ENCODE measurements around the gene MRPS34. TPM values are rescaled to one million over a fixed set of nuclear protein-coding genes. Genes with fewer than 3 reads are reported as not detected.

Gene MRPS34
- total and polyA plus RNA-seq, 10 of the 15 experiments (the other 5 are each of a cell fraction or from before 2014, with no cell fraction given), result 3.6 to 285 (median 147) TPM

- Histone ChIP-seq H3K79me2 (ENCODE audit: control insufficient read depth, insufficient read depth, low read length) (peaks cover 35% of the 10 kb centered on the region), H2AFZ (ENCODE audit: control insufficient read depth, low read depth, low read length) (no peak overlapping the region), H3K4me3 (no peak overlapping the region), H3K9ac (ENCODE audit: control insufficient read depth, insufficient read depth, low read length) (no peak overlapping the region), H3K27ac (ENCODE audit: control insufficient read depth, insufficient read depth) (no peak overlapping the region), H3K9me3 (replicated peaks; ENCODE audit: control insufficient read depth, insufficient read depth, low read length) (no peaks in the 10 kb centered on the region), H3K27me3 (replicated peaks in 1 of 2; ENCODE audit: control insufficient read depth in 2 of 2, insufficient read depth in 2 of 2, low read length in 1 of 2) (no peaks in the 10 kb centered on the region), H3K4me1 (ENCODE audit: control insufficient read depth, insufficient read depth, low read length) (peaks cover 12% of the 10 kb centered on the region), H4K20me1 (ENCODE audit: control insufficient read depth, insufficient read depth) (no peaks in the 10 kb centered on the region), H3K4me2 (ENCODE audit: control insufficient read depth, insufficient read depth) (no peak overlapping the region), H3K36me3 (ENCODE audit: control insufficient read depth in 2 of 2, insufficient read depth in 2 of 2, low read length in 1 of 2) (peaks cover 2 to 8% of the 10 kb centered on the region in 2 experiments; a peak in 3 of 4 replicates)
- CTCF ChIA-PET, result no interaction called here
- 81% methylated on average over 27 of the region's 28 CpGs for WGBS (ENCODE audit: insufficient coverage, insufficient replicate concordance, low lambda C conversion rate, missing lambda C conversion rate)
- ATAC-seq (no peak), FAIRE-seq (no peak), DNase-seq (ENCODE audit: low read depth, low spot score) (no peak)
- POLR2A ChIA-PET, result no interaction called here
- SMC1A ChIA-PET (ENCODE audit: uncharacterized antibody, unreplicated experiment), result no interaction called here
- no TSS peak for BruUV-seq (replicated peaks)
- intact Hi-C loops (cut with micrococcal nuclease; ENCODE audit: unreplicated experiment) (no loop called here), in situ Hi-C loops (cut with MboI) (no loop called here)
- RAD21 ChIA-PET (ENCODE audit: unreplicated experiment), result no interaction called here
- TF ChIP-seq POLR2A (IDR thresholded peaks at IDR 0.05; ENCODE audit: low read depth, low read length) (peak; percentile 51), SIX5 (IDR thresholded peaks at IDR 0.05; ENCODE audit: low read depth, low read length, severe bottlenecking) (no peak), EP300 (IDR thresholded peaks at IDR 0.05; ENCODE audit: borderline replicate concordance in 1 of 2, control insufficient read depth in 1 of 2, low read depth in 2 of 2, low read length in 2 of 2) (no peak), SIN3A (IDR thresholded peaks at IDR 0.05; ENCODE audit: low read depth, low read length) (no peak)
Observed at GRCh38 chr16:1775846-1776671, 3.1 kb upstream of the MRPS34 start.

- SMC1A ChIA-PET (ENCODE audit: uncharacterized antibody, unreplicated experiment), result no interaction called here
- 0 out of 2 replicates have a peak overlapping the region, but pooled peaks have one; percentile 100 for H3K4me3 ChIP-seq
- H2AFZ ChIP-seq (ENCODE audit: control insufficient read depth, low read depth, low read length), result no peak overlapping the region
- ATAC-seq (no peak), FAIRE-seq (no peak), DNase-seq (ENCODE audit: low read depth, low spot score) (no peak)
- RAD21 ChIA-PET (ENCODE audit: unreplicated experiment), result no interaction called here
- no peak overlapping the region for H3K9ac ChIP-seq (ENCODE audit: control insufficient read depth, insufficient read depth, low read length)
- peaks cover 42% of the 10 kb centered on the region for H3K79me2 ChIP-seq (ENCODE audit: control insufficient read depth, insufficient read depth, low read length)
- H3K4me1 ChIP-seq (ENCODE audit: control insufficient read depth, insufficient read depth, low read length), result peaks cover 14% of the 10 kb centered on the region
- no peaks in the 10 kb centered on the region for H3K9me3 ChIP-seq (replicated peaks; ENCODE audit: control insufficient read depth, insufficient read depth, low read length)
- BruUV-seq (replicated peaks), result TSS peak; percentile 8
- CTCF ChIA-PET, result interaction anchor here (1.2 kb wide), 1 partner anchor 166 kb away, joined by 3 read pairs; no protein-coding TSS in a partner anchor
- 87% methylated on average over 26 of the region's 30 CpGs for WGBS (ENCODE audit: insufficient coverage, insufficient replicate concordance, low lambda C conversion rate, missing lambda C conversion rate)
- intact Hi-C loops (cut with micrococcal nuclease; ENCODE audit: unreplicated experiment), result no loop called here
- in situ Hi-C loops (cut with MboI), result no loop called here
- peak overlapping the region; percentile 94; the same call in 1 of the 2 replicates for H3K4me2 ChIP-seq (ENCODE audit: control insufficient read depth, insufficient read depth)
- H3K27me3 ChIP-seq (replicated peaks in 1 of 2; ENCODE audit: control insufficient read depth in 2 of 2, insufficient read depth in 2 of 2, low read length in 1 of 2), result no peaks in the 10 kb centered on the region
- no peak overlapping the region for H3K27ac ChIP-seq (ENCODE audit: control insufficient read depth, insufficient read depth)
- POLR2A ChIA-PET, result interaction anchor here (5.8 kb wide), 1 partner anchor 7 kb away, joined by 39 read pairs; the partner anchor contains the start of genes NUBP2 and SPSB3
- no peaks in the 10 kb centered on the region for H4K20me1 ChIP-seq (ENCODE audit: control insufficient read depth, insufficient read depth)
- peaks cover 0 to 8% of the 10 kb centered on the region in 2 experiments; a peak in 2 of 4 replicates for H3K36me3 ChIP-seq (ENCODE audit: control insufficient read depth in 2 of 2, insufficient read depth in 2 of 2, low read length in 1 of 2)
- no peak for TF ChIP-seq NR2C2 (IDR thresholded peaks at IDR 0.05; ENCODE audit: borderline replicate concordance, control insufficient read depth, insufficient read length, low read depth)
- TF ChIP-seq EZH2 (IDR thresholded peaks at IDR 0.05; ENCODE audit: borderline replicate concordance, control insufficient read depth, low read depth, low read length), result no peak
- no peak for TF ChIP-seq SP1 (IDR thresholded peaks at IDR 0.05; ENCODE audit: low read depth, low read length)
- TF ChIP-seq BCLAF1 (IDR thresholded peaks at IDR 0.05), result no peak
- TF ChIP-seq BACH1 (IDR thresholded peaks at IDR 0.05; ENCODE audit: borderline replicate concordance), result no peak
Observed at GRCh38 chr16:1775006-1775845, 2.3 kb upstream of the MRPS34 start.

Measured in GM12878 (cell line).